GM19351 (cell line): ENCODE measurements around the gene PTPRK.

Experiments used
- ATAC-seq: cut with Tn5 transposase; IDR thresholded peaks from one replicate; pipeline ENCODE4 v1.9.1; 2021; ENCODE audit warnings: mild to moderate bottlenecking, moderate library complexity; ENCODE audit not compliant: unreplicated experiment

Gene PTPRK

GRCh38 chr6:128252341-128253176 lies 267.8 kb downstream of the PTPRK start:
- peak; percentile 48 for ATAC-seq

DNA sequence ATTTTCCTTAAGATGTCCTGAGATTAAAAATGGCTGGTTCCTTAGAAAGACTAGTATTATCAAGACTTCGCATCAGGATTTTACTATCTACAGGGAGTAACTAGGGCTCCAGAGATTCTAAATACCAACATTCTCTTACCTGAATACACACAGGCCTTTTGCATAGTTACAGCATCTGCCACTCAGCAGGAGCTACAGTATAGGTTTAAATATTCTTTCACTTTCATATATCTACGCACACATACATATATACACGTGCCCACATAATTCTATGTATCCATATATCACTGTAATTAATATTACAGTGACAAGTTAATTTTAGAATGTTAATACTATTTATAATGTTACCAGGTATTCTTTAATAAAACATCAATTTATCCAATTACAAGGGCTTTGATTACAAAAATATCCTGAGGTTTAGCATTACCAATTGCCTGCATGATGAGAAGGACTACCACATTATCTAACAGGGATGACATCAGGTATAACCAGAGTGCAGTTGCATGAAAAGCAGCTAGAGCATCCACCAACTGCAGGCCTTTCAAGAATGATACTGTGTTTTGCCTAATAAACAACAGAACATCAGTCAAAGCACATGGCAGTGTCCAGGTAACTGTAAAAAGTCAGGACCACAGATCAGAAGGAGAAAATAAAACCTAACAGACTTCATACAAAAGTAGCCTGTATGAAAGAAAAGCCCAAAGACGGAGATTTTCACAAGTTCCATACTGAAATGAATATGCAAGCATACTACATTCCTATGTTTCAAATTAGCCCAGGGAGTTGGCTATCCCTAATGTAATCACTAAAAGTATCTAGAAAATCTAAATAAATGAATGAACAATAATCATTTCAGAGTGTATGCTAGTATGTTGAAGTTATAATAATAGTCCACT lies 268.7 kb downstream of the PTPRK start:
- peak; percentile 59 for ATAC-seq

- ATAC-seq = no peak
Measured at GRCh38 chr6:128250370-128251070, 269.9 kb downstream of the PTPRK start.

- ATAC-seq = no peak
Measured at GRCh38 chr6:128249429-128249828, 271.0 kb downstream of the PTPRK start.

- no peak for ATAC-seq
Measured at GRCh38 chr6:128246472-128247260, 273.7 kb downstream of the PTPRK start.

DNA sequence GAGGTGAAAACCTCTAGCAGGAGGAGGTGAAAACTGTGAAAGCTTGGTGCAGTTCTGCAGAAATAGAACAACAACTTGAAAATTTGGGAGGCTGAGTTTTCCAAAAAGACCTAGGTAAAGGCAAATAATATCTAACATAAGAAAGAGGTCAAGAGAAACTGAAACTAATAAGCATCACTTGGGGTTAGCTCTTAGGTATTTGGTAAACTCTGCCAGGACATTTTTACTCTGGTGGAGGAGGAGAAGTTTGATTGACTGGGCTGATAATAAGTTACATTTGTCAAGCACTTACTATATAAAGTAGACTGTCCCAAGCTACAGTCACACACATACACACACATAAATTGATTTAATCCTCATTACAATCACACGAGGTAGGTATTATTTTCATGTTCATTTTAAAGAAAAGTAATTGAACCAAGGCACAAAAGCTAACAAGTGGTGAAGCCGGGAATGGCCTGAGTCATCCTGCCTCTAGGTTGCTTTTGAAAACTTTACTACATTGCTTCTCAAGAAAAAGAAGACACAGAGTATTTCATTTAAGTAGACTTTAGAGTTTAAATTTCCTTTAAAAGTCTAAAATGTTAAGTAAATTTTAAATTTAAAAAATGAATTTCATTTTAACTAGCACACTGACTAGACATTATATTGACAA lies 275.5 kb downstream of the PTPRK start:
- ATAC-seq = no peak

- no peak for ATAC-seq
Measured at GRCh38 chr6:128242765-128243403, 277.5 kb downstream of the PTPRK start.

DNA sequence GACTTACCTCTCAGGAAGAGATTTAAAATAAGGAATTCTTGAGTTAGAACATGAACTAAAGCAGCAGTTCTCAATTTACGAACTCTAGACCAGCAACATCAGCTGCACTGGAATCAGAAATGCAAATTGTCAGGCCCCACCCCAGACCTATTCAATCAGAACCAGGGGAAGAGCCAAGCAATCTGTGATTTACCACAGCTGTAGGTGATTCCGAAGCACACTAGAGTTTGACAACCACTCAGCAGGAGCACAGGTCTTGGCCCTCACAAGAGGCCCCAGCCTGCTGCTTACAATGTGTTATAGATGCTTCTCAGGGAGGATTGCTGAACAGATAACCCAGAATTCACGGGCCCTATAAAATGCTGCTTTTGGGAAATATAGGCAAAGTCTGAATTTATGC lies 279.2 kb downstream of the PTPRK start:
- peak; percentile 43 for ATAC-seq

DNA sequence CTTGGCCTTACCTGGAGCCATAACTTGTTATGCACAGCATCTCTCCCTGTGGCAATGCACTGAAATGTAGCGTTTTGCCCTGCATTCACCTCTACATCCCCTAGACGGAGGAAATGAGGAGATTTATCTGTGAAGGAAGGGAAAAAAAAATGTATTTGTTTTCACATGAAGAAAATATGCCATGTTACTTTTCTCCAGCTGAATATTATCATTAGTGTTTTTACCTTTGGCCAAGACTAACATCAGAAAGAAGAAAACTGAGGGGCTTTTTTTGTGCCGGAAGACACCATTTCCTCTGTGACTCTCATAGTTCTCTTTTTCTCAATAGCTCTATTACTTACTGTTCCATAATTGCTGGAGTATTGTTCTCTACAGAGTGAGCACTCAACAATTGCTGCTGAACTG lies 280.4 kb downstream of the PTPRK start:
- peak; percentile 80 for ATAC-seq

- no peak for ATAC-seq
Measured at GRCh38 chr6:128239146-128239545, 281.3 kb downstream of the PTPRK start.

DNA sequence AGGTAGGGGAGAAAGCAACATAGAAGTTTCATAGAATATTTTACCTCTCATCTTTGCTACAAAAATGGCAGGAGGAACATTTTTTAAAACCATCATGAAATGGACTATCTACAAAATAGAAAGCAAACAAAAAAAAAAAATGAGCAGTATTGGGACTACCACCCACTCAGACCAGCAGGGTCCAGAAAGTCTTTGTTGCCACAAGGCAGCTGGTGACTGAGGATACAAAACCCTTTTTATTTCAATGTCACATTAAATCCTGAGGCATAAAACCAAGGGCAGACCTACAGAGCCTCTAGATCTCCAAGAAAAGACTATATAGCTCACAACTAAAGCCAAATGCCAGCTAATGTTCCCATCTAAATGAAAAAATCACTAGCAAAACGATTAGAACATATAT lies 282.2 kb downstream of the PTPRK start:
- no peak for ATAC-seq

GRCh38 chr6:128235556-128235955 lies 284.8 kb downstream of the PTPRK start:
- ATAC-seq = no peak

DNA sequence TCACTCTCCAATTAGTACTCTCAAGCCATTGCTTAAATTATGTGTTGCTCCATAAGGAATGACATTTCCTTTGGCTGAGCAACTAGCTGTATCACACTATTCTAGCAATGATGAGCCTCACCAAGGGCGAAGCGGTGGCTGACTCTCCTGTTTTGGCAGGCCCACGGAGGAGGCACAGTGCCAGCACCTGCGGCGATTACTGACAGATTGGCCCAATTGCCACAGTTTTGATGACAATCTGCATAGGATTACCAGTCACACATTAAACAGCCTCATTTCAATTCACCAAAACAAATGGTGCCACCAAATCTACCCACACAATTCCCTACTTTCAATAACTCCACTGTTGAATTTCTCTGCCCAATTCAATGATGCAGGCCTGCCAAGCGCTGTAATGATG lies 286.9 kb downstream of the PTPRK start:
- no peak for ATAC-seq

DNA sequence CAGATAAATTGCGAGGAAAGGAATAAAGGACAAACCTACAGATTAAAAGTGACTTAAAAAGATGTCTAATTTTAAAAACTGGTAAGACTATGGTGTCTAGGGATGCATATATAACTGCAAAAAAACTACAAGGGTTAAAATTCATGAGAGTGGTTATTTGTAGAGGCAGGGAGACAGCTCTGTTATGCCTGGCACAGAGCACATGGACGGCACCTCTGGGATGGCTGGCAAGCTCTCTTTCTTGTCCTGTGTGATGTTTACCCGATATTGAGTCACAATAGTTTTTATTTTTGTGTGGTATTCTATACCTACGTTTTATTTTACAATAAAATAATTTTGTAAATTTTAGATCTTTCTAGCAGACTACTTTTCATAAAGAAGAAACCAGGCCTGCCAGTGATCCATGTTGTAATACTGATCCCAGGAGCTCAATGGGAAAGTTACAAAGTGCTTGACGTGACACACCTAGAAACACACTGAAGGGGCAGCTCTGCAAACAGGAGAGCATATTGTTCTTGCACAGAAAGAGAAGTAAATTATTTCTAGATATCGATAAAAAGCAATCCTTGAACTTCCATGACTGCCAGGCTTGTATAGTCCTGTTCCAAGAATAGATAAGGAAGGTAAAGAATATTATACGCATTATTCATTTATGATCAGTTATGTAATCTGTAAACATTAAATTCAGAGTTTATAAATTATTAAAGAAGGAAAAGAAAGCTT lies 290.0 kb downstream of the PTPRK start:
- no peak for ATAC-seq

GRCh38 chr6:128225612-128226011 lies 294.8 kb downstream of the PTPRK start:
- ATAC-seq = no peak

DNA sequence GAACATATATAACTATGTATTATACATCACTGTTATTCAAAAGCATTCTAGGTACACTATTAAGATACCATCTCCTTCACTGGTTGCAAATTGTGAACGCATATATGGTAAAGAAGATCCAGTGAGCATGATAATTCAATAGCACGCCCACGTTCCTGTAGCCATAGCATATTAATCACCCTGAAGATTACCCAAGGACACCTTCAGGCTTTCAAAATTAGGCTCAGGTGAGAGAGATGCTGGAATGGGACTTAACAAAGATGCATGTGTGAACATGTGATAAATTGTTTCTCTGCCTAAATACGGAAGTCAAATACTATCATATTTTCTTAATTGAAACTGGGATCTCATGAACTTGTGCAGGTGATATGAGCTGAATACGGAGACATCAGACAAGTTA lies 303.5 kb downstream of the PTPRK start:
- no peak for ATAC-seq

- no peak for ATAC-seq
Measured at GRCh38 chr6:128209771-128210170, 310.6 kb downstream of the PTPRK start.

DNA sequence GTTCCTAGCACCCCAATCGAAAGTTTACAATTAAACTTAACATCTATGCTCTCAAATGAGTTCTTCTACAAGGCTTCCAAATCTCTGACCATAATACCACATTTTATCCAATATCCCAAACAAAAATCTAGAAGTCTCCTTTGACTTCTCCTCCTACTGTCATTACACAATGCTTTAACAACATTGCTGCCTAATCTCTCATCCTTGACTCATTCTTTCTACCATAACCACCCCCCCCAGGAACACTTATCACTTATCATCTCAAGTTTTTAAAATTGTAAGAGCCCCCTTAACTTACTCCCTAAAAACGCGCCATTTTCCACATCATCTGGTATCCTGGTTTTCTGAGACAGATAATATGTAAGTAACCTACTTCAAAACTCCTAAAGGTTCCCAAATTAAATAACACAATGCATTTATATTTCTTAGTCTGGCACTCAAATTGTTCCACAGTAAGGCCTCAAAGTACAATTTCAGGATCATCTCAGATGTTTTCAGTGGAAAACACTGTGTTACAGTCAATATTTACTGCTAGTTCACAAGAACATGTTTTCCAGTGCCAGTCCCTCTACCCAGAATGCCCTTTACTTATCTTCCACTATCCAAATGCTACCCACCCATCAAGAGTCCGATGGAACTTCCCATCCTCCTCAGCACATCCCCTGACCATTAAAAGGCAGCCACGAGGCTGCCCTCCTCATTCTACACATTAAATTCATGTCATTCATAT lies 311.4 kb downstream of the PTPRK start:
- ATAC-seq = no peak
